Memory B cell (primary cell): ENCODE results near the gene MEA1.

ENCODE experiments used
- ATAC-seq: fragments of 150-1000 bp; cut with Tn5 transposase; 2 replicates; pipeline ENCODE4 v1.10.0; 2021; ENCODE audit warnings: low read depth, mild to moderate bottlenecking, moderate library complexity
- DNase-seq, 2 donors: peaks; one replicate each; pipeline ENCODE4 v3.0.0; 2022; ENCODE audit warnings: low spot score in 2 of 2
- H3K27ac Mint-ChIP-seq: one replicate; pipeline ENCODE4 v1.8.0; 2022; ENCODE audit warnings: mild to moderate bottlenecking, moderate library complexity, mixed read lengths
- H3K27me3 Mint-ChIP-seq: one replicate; pipeline ENCODE4 v1.8.0; 2022; ENCODE audit warnings: mixed read lengths
- H3K36me3 Mint-ChIP-seq: one replicate; pipeline ENCODE4 v1.8.0; 2022; ENCODE audit warnings: mild to moderate bottlenecking, mixed read lengths
- H3K4me1 Mint-ChIP-seq: one replicate; pipeline ENCODE4 v1.8.0; 2022; ENCODE audit warnings: mixed read lengths
- H3K4me3 Mint-ChIP-seq: one replicate; pipeline ENCODE4 v1.8.0; 2022; ENCODE audit warnings: mild to moderate bottlenecking, moderate library complexity, mixed read lengths
- H3K9me3 Mint-ChIP-seq: one replicate; pipeline ENCODE4 v1.8.0; 2022; ENCODE audit warnings: mixed read lengths

MEA1 gene

DNA sequence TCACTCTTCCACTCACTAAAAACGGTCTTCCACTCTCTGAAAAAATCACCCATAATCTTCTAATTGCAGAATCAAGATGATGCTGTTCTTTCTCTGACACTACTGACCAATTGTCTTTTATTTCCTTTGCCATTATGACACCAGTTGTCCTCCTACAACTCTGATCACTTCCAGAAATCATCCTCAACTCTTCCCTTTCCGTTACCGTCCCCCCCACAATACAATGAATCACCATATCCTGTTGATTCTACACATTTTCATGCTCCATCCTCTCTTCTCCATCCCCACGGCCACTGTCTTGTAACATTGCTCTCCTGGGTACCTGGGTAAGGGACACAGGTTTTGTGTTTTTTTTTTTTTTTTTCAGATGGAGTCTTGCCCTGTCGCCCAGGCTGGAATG lies 31.9 kb downstream of the MEA1 start:
- Mint-ChIP-seq H3K27ac (peak overlapping the region; percentile 54), H3K9me3 (no peaks in the 10 kb centered on the region), H3K27me3 (no peaks in the 10 kb centered on the region), H3K4me1 (peaks cover 39% of the 10 kb centered on the region), H3K36me3 (peaks cover 1% of the 10 kb centered on the region), H3K4me3 (no peak overlapping the region)
- DNase-seq (no peak), ATAC-seq (no peak)

DNA sequence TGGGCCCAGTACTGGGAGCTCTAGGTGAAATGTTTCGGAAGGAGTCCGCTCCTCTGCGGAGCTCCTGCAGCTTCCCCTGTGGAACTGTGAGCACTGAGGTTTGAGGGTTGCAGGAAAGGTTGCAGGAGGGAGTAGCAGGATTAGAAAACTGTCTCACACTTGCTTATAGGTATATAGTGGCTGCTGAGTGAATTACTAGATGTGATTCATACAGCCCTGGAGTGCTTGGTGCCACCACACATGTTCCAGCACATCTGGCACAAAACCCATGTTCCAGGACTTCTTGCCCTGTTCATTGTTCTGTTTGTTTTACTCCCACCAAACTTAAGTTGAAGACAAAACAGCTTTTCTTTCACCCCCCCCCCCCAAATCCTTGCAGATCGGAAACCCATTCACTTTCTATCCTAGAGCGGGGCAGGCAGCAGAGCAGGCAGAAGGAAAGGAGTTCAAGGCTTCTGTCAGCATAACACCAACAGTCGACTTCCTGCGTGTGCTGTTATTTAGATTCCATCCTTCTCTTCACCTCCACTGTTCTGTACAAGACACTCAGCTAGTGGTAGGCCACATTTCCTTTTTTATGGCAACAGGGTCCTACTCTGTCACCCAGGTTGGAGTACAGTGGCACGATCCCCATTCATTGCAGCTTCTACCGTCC lies 34.1 kb downstream of the MEA1 start:
- H3K4me3 Mint-ChIP-seq, result peak overlapping the region; percentile 90
- H3K27me3 Mint-ChIP-seq, result no peaks in the 10 kb centered on the region
- peaks cover 27% of the 10 kb centered on the region for H3K4me1 Mint-ChIP-seq
- ATAC-seq, result no peak
- no peak for DNase-seq
- no peaks in the 10 kb centered on the region for H3K9me3 Mint-ChIP-seq
- H3K36me3 Mint-ChIP-seq, result peaks cover 2% of the 10 kb centered on the region
- H3K27ac Mint-ChIP-seq, result peak overlapping the region; percentile 90

DNA sequence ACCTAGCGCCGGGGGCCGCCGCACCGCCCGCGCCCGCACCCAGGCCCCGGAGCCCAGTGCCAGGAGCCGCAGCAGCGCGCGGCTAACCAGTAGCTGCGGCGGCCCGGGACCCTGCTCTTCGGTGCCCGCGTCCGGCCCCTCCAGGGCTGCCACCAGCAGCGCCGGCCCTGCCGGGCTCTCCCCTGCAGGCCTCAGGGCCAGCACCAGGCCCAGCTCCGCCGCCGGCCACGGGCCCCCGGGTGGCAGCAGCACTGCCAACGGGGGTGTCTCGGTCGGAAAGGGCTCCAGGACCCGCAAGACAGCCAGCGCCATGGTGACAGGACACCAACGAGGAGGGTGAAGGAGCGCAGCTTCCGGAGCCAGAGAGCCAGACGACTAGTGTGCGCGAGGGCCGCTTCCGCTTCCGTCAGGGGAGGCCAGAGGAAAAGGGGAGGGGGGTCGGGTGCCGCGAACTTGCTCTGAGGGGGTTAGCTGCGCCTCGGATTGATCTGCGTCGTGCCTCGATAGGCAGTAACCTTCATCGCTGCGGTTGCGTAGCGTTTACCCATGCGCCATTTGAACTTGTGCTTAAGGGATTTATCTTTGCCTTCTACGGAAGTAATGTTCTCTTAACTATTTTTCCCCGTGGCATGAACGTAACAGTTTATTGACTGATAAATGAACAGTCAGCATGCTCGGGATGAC lies 34.8 kb downstream of the MEA1 start, which contains the start of gene PEX6:
TSS of gene PEX6 (minus strand) at position 343 of the 684 bp plus-strand sequence. CDS start at position 312, 31 bp downstream.
- Mint-ChIP-seq H3K9me3 (no peaks in the 10 kb centered on the region), H3K4me1 (peaks cover 26% of the 10 kb centered on the region), H3K27me3 (no peaks in the 10 kb centered on the region), H3K36me3 (peaks cover 2% of the 10 kb centered on the region), H3K4me3 (peak within 1 kb of the TSS; percentile 90), H3K27ac (peak within 1 kb of the TSS; percentile 90)
- ATAC-seq (peak; percentile 95), DNase-seq (peak; percentile 81 to 86)

DNA sequence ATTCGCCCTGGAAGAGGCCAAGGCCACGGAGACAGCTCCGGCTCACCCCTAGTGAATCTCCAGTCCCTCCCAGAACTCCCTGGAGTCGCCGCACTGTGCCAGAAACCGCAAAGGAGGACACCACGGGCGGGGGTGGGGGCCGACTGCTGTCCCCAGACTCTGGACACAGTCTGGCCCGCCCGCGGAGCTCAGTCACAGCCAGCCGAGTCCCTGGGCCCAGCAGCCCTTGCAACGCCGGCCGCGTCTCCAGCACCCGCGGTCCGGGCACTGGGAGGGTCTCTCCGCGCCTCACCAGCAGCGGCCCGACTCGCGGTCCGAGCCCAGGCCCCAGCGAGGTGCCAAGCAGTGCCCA lies 35.3 kb downstream of the MEA1 start:
- Mint-ChIP-seq H3K27ac (peak overlapping the region; percentile 68), H3K9me3 (no peaks in the 10 kb centered on the region), H3K4me1 (peaks cover 24% of the 10 kb centered on the region), H3K36me3 (peaks cover 2% of the 10 kb centered on the region), H3K4me3 (peak overlapping the region; percentile 80), H3K27me3 (no peaks in the 10 kb centered on the region)
- peak in 1 of 2 donors; percentile 21 for DNase-seq
- no peak for ATAC-seq

DNA sequence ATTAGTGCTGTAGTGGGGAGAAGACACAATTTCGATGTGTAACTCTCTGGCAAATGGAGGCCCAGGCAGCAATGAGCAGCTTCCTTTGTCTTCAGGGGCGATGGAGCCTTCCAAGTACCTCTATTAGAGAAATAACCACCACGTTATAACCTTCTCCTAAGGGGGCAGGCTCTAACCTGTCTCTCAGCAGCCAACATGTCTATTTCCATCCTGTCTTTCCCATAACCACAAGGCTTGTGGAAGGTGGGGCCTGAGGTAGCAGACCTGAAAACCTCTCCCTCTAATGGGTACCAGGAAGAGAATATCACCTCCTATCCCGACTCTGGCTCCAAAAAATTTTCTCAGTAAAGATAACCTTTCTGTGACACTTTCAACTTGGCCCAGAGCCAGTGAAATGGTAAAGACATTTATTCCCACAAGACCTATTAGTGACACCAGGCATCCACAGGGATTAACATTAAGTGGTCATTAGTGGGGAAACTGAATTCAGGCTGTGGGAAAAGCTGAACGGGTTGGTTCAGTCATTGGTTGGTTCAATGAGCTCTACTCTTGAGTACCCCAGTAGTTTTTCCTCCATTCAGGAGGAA lies 38.7 kb downstream of the MEA1 start:
- no peak for ATAC-seq
- Mint-ChIP-seq H3K9me3 (no peaks in the 10 kb centered on the region), H3K4me1 (peaks cover 24% of the 10 kb centered on the region), H3K4me3 (no peak overlapping the region), H3K27me3 (no peaks in the 10 kb centered on the region), H3K36me3 (peaks cover 4% of the 10 kb centered on the region), H3K27ac (no peak overlapping the region)
- no peak for DNase-seq

DNA sequence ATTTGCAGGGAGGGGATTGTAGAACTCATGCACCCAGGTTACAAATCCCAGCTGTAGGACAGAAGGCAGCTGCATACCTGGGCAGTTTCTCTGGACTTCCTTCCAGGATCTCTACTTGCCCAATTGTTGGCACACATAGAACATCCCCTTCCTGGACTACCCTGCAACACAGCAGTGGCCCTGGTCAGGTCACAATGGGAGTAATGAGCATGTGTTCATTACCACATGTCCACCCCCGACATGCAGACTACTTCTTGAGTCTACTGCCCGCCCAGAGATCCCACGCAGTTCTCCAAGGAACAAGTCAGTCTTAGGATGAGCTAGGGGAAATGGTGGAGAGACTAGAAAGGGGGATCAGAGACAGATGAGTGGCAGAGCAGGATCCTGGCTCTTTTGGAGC lies 39.8 kb downstream of the MEA1 start:
- no peaks in the 10 kb centered on the region for H3K27me3 Mint-ChIP-seq
- peaks cover 6% of the 10 kb centered on the region for H3K36me3 Mint-ChIP-seq
- H3K4me3 Mint-ChIP-seq, result no peak overlapping the region
- peaks cover 14% of the 10 kb centered on the region for H3K4me1 Mint-ChIP-seq
- H3K9me3 Mint-ChIP-seq, result no peaks in the 10 kb centered on the region
- H3K27ac Mint-ChIP-seq, result no peak overlapping the region
- DNase-seq, result no peak
- no peak for ATAC-seq

DNA sequence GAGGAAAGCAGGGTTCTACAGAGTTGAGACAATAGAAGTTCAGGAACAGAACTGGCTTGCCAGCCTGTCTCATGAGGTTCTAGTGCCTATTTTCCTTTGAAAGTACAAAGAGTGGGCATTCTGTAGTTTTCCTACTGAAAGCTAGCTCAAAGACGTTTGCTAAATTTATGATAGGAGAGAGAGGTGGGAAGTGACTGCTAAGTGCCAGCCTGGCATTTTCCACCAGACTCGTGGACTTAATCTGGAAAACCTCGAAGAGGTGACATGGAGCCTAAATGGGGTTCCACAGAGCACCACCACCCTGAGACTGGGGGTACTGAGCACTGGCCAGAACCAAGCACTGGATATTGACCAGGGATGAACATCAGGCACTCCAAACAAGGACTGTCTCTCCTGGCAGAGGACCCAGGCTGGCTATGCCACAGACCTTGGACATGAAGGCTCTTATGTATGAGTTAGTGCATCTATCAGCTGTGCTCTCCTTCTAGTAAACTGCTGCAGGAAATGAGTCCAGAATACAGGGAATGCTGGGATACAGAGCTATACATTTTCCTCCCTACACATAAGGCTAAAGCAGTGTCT lies 41.9 kb downstream of the MEA1 start:
- no peak for ATAC-seq
- no peak for DNase-seq
- Mint-ChIP-seq H3K36me3 (peaks cover 9% of the 10 kb centered on the region), H3K27me3 (no peaks in the 10 kb centered on the region), H3K27ac (no peak overlapping the region), H3K9me3 (no peaks in the 10 kb centered on the region), H3K4me3 (no peak overlapping the region), H3K4me1 (peaks cover 12% of the 10 kb centered on the region)

DNA sequence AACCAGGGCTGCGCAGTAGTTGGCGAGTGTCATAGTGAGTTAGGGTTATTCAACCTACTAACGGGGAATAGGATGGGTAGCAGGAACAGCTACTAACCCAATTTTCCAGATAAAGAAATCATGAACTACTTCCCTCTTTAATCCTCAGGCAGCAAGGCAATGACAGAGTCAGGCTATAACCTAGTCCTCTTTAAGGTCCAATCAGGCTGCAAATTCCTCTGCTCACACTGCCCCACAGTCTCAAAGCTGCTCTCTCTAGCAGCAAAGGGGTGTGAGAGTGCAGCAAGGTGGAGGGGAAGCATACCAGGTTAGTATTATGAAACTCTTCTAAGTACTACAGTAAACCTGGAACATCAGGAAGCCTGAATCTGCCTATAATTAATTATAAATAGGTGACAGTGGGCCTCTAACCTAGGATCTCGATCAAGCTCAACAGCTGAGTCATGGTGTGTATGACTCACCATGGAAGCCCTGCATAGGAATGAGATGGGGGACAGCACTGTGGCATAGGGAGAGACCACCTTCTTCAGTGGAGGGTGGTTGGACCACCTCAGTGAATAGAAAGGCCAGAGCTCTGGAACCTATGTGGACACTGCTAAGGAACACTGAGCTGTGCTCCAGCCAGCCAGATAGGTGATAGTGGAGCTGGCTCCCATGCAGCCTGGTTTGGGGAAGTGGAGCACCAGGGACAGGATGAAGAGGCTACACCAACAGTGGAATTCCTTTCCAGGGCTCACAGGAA lies 42.7 kb downstream of the MEA1 start:
- no peaks in the 10 kb centered on the region for H3K27me3 Mint-ChIP-seq
- ATAC-seq (no peak), DNase-seq (no peak)
- no peak overlapping the region for H3K4me3 Mint-ChIP-seq
- H3K36me3 Mint-ChIP-seq, result peaks cover 10% of the 10 kb centered on the region
- H3K9me3 Mint-ChIP-seq, result no peaks in the 10 kb centered on the region
- no peak overlapping the region for H3K27ac Mint-ChIP-seq
- H3K4me1 Mint-ChIP-seq, result peaks cover 11% of the 10 kb centered on the region

DNA sequence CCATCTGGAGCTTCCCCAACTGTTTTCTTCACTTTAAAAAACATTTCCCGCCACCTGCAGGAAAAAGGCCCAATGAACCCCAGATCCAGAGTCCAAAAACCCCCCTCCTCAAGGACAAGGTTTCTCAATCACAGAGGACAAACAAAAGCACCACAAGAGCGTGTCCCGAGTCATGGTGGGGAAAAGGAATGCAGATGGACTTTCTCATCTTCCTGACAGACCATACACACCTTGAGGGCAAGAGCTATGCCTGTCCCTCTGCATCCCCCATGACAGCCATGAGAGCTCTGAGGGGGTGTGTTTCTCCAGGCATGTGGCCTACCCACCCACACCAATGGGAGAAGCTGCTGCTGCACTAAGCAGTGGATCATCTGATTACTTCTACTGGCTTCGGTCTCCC lies 43.8 kb downstream of the MEA1 start:
- Mint-ChIP-seq H3K36me3 (peaks cover 10% of the 10 kb centered on the region), H3K27me3 (no peaks in the 10 kb centered on the region), H3K27ac (no peak overlapping the region), H3K9me3 (no peaks in the 10 kb centered on the region), H3K4me3 (no peak overlapping the region), H3K4me1 (peaks cover 8% of the 10 kb centered on the region)
- DNase-seq (no peak), ATAC-seq (no peak)

DNA sequence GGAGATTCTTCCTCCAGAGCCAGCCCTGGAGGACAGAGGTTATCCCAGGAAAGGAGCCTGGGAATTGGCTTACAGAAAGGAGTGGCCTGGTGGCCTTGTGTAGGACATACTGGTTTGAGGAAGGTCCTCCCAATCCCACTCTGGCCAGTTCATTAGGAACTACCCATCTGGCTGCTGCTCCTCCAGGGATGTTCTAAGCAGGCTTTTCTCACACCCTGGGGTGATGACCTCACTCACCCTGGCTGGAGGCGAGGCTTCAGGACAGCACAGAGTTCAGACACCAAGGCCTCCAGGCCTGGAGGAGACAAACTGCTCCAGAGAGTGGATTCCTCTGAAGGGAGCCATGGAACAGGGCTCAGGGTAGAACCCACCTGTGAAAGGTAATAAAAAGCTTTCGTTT lies 44.3 kb downstream of the MEA1 start:
- ATAC-seq (no peak), DNase-seq (no peak)
- Mint-ChIP-seq H3K27ac (no peak overlapping the region), H3K4me3 (no peak overlapping the region), H3K4me1 (peaks cover 8% of the 10 kb centered on the region), H3K9me3 (no peaks in the 10 kb centered on the region), H3K27me3 (no peaks in the 10 kb centered on the region), H3K36me3 (peaks cover 10% of the 10 kb centered on the region)

DNA sequence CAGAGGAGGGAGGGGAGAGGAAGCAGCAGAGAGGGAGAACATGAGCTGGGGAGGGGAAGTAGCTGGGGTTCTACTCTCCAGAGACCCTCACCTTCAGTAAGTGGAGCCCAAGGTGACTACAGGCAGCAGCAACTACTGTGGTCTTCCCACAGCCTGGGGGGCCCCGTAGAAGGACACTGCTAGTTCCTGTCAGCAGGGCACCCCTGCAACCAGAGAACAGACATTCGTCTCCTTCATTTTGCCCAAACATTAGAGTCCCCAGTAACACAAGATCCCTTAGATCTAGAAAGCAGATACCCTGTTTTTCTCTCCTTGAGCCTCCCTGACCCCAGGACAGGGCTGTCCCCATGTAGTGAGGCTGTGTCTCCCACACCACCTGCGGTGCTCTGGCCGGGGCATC lies 45.0 kb downstream of the MEA1 start:
- Mint-ChIP-seq H3K36me3 (peaks cover 10% of the 10 kb centered on the region), H3K27ac (peak overlapping the region; percentile 65), H3K9me3 (no peaks in the 10 kb centered on the region), H3K4me3 (no peak overlapping the region), H3K4me1 (peaks cover 6% of the 10 kb centered on the region), H3K27me3 (no peaks in the 10 kb centered on the region)
- ATAC-seq, result no peak
- DNase-seq, result no peak

DNA sequence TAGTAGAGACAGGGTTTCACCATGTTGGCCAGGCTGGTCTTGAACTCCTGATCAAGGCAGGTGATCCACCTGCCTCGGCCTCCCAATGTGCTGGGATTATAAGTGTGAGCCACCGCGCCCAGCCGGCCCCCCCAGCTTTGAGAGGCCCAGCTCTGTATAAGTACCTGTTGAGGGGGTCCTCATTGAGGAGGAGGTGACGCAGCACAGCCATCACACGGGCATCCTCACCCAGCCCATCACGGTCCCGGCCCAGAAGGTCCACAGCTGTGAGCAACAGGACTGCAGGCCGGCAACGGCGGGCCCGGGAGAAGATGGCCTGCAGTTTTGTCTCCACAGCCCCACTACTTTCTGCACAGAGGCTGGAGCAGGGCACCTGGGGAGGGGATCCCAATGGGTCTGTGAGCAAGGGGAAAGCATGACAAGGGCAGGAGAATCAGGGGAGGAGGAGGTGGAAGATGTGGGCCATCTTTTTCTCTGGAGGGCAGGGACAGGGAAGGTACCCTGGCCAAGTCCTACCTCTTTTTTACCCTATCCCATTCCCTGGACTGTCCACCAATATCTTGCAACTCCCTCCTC lies 45.5 kb downstream of the MEA1 start:
- DNase-seq, result no peak
- Mint-ChIP-seq H3K36me3 (peaks cover 10% of the 10 kb centered on the region), H3K4me1 (peaks cover 6% of the 10 kb centered on the region), H3K27me3 (no peaks in the 10 kb centered on the region), H3K27ac (no peak overlapping the region), H3K9me3 (no peaks in the 10 kb centered on the region), H3K4me3 (no peak overlapping the region)
- ATAC-seq, result no peak

DNA sequence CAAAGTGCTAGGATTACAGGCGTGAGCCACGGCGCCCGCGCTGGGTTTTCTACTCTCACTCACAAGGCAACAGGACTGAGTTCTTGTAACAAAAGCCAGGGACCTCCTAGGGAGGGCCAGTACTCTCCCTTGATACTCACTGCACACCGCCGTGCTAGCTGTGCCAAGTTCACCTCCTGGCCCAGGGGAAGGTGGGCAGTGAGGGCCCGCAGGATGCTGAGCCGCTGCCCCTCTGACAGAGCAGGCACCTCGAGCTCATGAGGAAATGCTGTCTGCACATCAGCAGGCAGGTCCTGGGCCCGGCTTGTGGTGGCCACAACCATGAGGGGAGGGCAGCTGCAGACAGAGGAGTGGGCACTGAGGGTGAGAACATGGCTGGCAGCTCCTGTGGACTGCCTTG lies 46.5 kb downstream of the MEA1 start:
- H3K9me3 Mint-ChIP-seq, result no peaks in the 10 kb centered on the region
- DNase-seq (no peak), ATAC-seq (no peak)
- peaks cover 6% of the 10 kb centered on the region for H3K4me1 Mint-ChIP-seq
- H3K27me3 Mint-ChIP-seq, result no peaks in the 10 kb centered on the region
- no peak overlapping the region for H3K4me3 Mint-ChIP-seq
- peaks cover 13% of the 10 kb centered on the region for H3K36me3 Mint-ChIP-seq
- no peak overlapping the region for H3K27ac Mint-ChIP-seq
